ENCODE data around the gene ELMO1. TPM values are rescaled to one million over a fixed set of nuclear protein-coding genes. Genes with fewer than 3 reads are reported as not detected.

The ELMO1 gene
- total RNA-seq, 1 experiment from 2014 or later, result 7.8 TPM

- no peak for TF ChIP-seq CTCF (conservative IDR thresholded peaks at IDR 0.05)
- Histone ChIP-seq H2BK20ac (ENCODE audit: low read depth, low read length, poor library complexity, severe bottlenecking) (no peak overlapping the region), H3K23ac (ENCODE audit: insufficient read length, low read depth, low read length) (no peak overlapping the region), H3T11ph (ENCODE audit: low read length) (no peak overlapping the region), H3K79me1 (ENCODE audit: insufficient read depth, low read depth, low read length, poor library complexity, severe bottlenecking) (no peaks in the 10 kb centered on the region), H2BK12ac (ENCODE audit: insufficient read length, low read depth, low read length) (no peak overlapping the region), H2AK5ac (ENCODE audit: insufficient read length, low read length) (no peak overlapping the region), H3K79me2 (ENCODE audit: insufficient read depth, low read length) (no peaks in the 10 kb centered on the region), H3K27me3 (ENCODE audit: insufficient read depth, low read length) (no peaks in the 10 kb centered on the region), H3K27ac (ENCODE audit: insufficient read length, low read depth, low read length) (no peak overlapping the region), H3K4me1 (ENCODE audit: insufficient read depth, low read length) (no peaks in the 10 kb centered on the region), H2BK15ac (ENCODE audit: low read depth, low read length) (no peak overlapping the region), H3K9ac (ENCODE audit: extremely low read depth, insufficient read length, low read length) (no peak overlapping the region), H3K56ac (ENCODE audit: insufficient read length, low read depth, low read length) (no peak overlapping the region), H3K14ac (ENCODE audit: insufficient read depth, low read length) (no peak overlapping the region), H4K8ac (replicated peaks; ENCODE audit: insufficient read length, low read depth, low read length) (no peak overlapping the region), H3K4ac (ENCODE audit: low read depth, low read length) (no peak overlapping the region), H4K20me1 (ENCODE audit: control insufficient read depth, insufficient read depth, insufficient read length) (no peaks in the 10 kb centered on the region), H4K91ac (ENCODE audit: insufficient read length, low read depth, low read length) (no peak overlapping the region), H3K9me3 (ENCODE audit: control insufficient read depth, low read depth, low read length) (no peaks in the 10 kb centered on the region), H3K4me2 (ENCODE audit: insufficient read depth, insufficient read length, low read length) (no peak overlapping the region), H4K5ac (ENCODE audit: insufficient read length, low read depth, low read length) (no peak overlapping the region), H3K23me2 (ENCODE audit: insufficient read length, low read depth, low read length, poor library complexity, severe bottlenecking) (no peaks in the 10 kb centered on the region), H2BK120ac (ENCODE audit: low read depth, low read length, poor library complexity, severe bottlenecking) (no peak overlapping the region), H3K18ac (ENCODE audit: insufficient read length, low read depth, low read length) (no peak overlapping the region), H2BK5ac (ENCODE audit: insufficient read length, low read length) (no peak overlapping the region), H2AFZ (ENCODE audit: low read length) (no peak overlapping the region)
- Mint-ChIP-seq H3K27me3 (ENCODE audit: low read depth) (no peaks in the 10 kb centered on the region; the same call in 1 of the 2 replicates), H3K4me1 (peaks cover 7 to 9% of the 10 kb centered on the region in 2 experiments), H3K9me3 (no peaks in the 10 kb centered on the region; a peak in 1 of 5 replicates), H3K27ac (no peak overlapping the region; a peak in 1 of 7 replicates), H3K4me3 (no peak overlapping the region), H3K36me3 (ENCODE audit: insufficient read depth in 1 of 3, low read depth in 3 of 3) (no peaks in the 10 kb centered on the region)
- no peak for DNase-seq
- no CpG with 5 or more reads among the region's 2 CpGs for WGBS (ENCODE audit: extremely low coverage, insufficient read length, low lambda C conversion rate)
Observed at GRCh38 chr7:36810489-36810888, 638.2 kb downstream of the ELMO1 start.
